ENCODE data around the gene IKBKE. TPM values are rescaled to one million over a fixed set of nuclear protein-coding genes. Genes with fewer than 3 reads are reported as not detected.
A peak's percentile ranks its signal among the peaks of the same experiment; 100 is the strongest.

The IKBKE gene
- total RNA-seq, 1 experiment from 2014 or later = 12.9 TPM

GRCh38 chr1:206466840-206467649 is 3.2 kb upstream of the IKBKE start:
- DNase-seq = no peak
- Histone ChIP-seq H3K9me3 (no peaks in the 10 kb centered on the region), H3K4me3 (no peak overlapping the region), H3K27me3 (no peaks in the 10 kb centered on the region), H3K36me3 (no peaks in the 10 kb centered on the region; the same call in 1 of the 2 replicates)

DNA sequence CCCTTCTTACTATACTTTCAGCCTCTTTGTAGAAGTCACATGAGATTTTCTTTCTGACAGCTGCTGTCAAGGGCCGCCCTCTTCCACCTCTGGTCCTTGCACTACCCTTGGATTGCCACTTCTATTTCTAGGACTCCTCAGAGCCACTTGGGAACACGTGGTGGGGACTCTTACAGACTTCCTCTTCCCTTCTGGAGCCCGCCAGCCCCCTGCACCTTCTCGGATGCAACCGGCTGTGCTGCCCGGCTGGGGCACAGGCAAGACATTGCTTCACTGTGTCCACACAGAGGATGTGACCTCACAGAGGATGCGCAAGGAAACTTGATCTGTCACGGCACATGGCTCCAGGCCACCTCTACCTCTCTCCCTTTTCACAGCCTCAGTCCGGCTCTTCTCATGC is 2.4 kb upstream of the IKBKE start:
- H3K9me3 ChIP-seq = no peaks in the 10 kb centered on the region
- no peak for DNase-seq
- no peak overlapping the region for H3K4me3 ChIP-seq

DNA sequence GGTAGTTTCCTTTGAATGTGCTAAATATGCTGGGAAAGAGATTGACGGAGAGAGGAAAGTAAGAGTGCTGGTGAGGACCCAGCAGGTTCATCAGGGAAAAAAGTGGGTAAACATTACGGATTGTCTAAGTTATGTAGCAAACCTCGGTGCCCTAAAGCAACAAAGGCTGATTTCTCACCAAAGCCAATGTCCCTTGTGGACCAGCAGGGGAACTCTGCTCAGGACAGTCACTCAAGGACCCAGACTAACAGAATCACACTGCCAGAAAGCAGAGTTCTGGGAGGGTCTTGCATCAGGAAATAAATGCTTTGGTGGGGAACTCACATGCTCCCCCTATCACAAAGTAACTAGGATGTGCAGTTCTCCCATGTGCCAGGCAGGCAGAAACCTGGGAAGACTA is 1.7 kb upstream of the IKBKE start:
- no peak overlapping the region for H3K4me3 ChIP-seq
- H3K36me3 ChIP-seq = no peaks in the 10 kb centered on the region; the same call in 1 of the 2 replicates
- no peaks in the 10 kb centered on the region for H3K9me3 ChIP-seq
- no peaks in the 10 kb centered on the region for H3K27me3 ChIP-seq
- DNase-seq = no peak

More for the DNA sequence above, 2.4 kb upstream of the IKBKE start:
- Histone ChIP-seq H3K27me3 (no peaks in the 10 kb centered on the region), H3K36me3 (no peaks in the 10 kb centered on the region; the same call in 1 of the 2 replicates)

DNA sequence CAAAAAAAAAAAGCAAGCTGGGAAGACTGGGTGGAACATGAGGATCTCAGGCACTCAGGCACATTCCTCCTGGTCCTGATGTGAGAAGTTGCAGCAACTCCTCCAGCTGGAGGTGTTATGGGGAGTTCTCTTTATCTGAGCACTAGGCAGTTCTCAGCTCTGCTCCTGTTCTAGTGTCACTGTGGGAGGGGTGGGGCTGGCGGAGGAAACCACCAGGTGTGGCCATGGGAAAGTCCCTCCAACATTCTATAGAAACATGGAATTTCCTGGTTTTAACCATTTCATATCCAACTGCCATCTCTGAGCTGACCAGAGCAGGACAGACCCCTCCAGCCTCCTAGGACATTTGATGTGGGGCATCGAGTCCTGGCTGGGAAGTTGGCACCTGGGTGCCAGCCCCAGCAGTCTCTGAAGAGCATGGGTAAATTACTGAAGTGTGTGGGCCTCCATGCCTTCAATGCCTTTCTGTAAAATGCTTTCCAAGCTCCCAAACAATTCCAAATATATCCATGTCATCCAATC is 804 bp upstream of the IKBKE start:
- DNase-seq = no peak
- H3K27me3 ChIP-seq = no peaks in the 10 kb centered on the region
- H3K4me3 ChIP-seq = 0 out of 2 replicates have a peak overlapping the region, but pooled peaks have one; percentile 69
- H3K36me3 ChIP-seq = no peaks in the 10 kb centered on the region
- H3K9me3 ChIP-seq = no peaks in the 10 kb centered on the region

- H3K27me3 ChIP-seq = no peaks in the 10 kb centered on the region
- peak overlapping the region; percentile 69 for H3K4me3 ChIP-seq
- peak; percentile 85 for DNase-seq
- no peaks in the 10 kb centered on the region for H3K9me3 ChIP-seq
- peaks cover 3% of the 10 kb centered on the region; the same call in 1 of the 2 replicates for H3K36me3 ChIP-seq
Observed at GRCh38 chr1:206470692-206471414, 577 bp downstream of the IKBKE start.

GRCh38 chr1:206471415-206471801 is 1.1 kb downstream of the IKBKE start:
- Histone ChIP-seq H3K9me3 (no peaks in the 10 kb centered on the region), H3K4me3 (peak overlapping the region; percentile 69), H3K27me3 (no peaks in the 10 kb centered on the region), H3K36me3 (peaks cover 3% of the 10 kb centered on the region; the same call in 1 of the 2 replicates)
- DNase-seq = no peak

- Histone ChIP-seq H3K36me3 (peaks cover 3% of the 10 kb centered on the region; the same call in 1 of the 2 replicates), H3K4me3 (no peak overlapping the region), H3K27me3 (no peaks in the 10 kb centered on the region), H3K9me3 (no peaks in the 10 kb centered on the region)
- DNase-seq = no peak
Observed at GRCh38 chr1:206472024-206472423, 1.7 kb downstream of the IKBKE start.

DNA sequence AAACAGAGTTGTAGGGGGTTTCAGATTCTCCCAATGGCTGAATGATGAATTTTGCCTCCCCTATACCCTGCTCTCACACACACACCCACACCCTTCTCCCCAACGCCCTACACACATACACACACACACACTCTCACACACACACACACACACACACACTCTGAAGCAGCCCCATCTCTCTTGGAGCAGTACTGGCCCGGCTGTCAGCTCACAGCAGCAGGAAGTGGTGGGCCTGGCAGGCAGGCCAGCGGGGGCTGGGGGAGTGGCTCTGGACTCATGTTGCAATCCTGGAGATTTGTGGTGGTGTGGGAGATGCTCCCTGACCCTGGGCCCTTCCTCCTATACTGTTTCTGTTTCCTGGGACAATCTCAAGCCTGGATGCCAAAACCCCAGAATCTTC is 2.2 kb downstream of the IKBKE start:
- Histone ChIP-seq H3K4me3 (no peak overlapping the region), H3K36me3 (peaks cover 3% of the 10 kb centered on the region; the same call in 1 of the 2 replicates), H3K9me3 (no peaks in the 10 kb centered on the region), H3K27me3 (no peaks in the 10 kb centered on the region)
- peak; percentile 63 for DNase-seq

DNA sequence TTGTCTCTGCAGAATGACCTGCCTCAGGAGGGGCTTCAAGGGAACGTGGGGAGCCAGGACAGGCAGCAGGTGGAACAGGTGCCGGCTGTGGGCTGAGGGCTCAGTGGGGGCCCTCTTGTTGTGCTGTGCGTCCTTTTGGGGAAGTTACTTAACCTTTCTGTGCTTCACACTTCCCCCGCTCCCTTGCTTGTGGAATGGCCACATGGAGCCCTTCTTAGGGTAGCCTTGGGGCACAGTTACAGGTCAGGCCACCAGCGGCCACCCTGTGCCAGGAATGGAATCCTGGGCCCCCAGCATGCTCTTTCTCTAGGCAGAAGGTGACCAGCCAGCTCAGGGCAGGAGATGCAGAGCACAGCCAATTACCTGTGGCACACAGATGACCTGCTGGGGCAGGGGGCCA is 2.6 kb downstream of the IKBKE start:
- no peaks in the 10 kb centered on the region for H3K9me3 ChIP-seq
- no peak overlapping the region for H3K4me3 ChIP-seq
- no peaks in the 10 kb centered on the region for H3K27me3 ChIP-seq
- DNase-seq = no peak
- H3K36me3 ChIP-seq = peaks cover 3% of the 10 kb centered on the region; the same call in 1 of the 2 replicates

GRCh38 chr1:206476058-206476457 is 5.8 kb downstream of the IKBKE start:
- no peak for DNase-seq
- Histone ChIP-seq H3K9me3 (no peaks in the 10 kb centered on the region), H3K36me3 (peaks cover 9% of the 10 kb centered on the region)

GRCh38 chr1:206476591-206476990 is 6.3 kb downstream of the IKBKE start:
- H3K36me3 ChIP-seq = peaks cover 9% of the 10 kb centered on the region
- no peaks in the 10 kb centered on the region for H3K27me3 ChIP-seq
- no peak overlapping the region for H3K4me3 ChIP-seq
- H3K9me3 ChIP-seq = no peaks in the 10 kb centered on the region
- no peak for DNase-seq

More at GRCh38 chr1:206476058-206476457, 5.8 kb downstream of the IKBKE start:
- Histone ChIP-seq H3K4me3 (no peak overlapping the region), H3K27me3 (no peaks in the 10 kb centered on the region)

- Histone ChIP-seq H3K27me3 (no peaks in the 10 kb centered on the region), H3K4me3 (no peak overlapping the region), H3K9me3 (no peaks in the 10 kb centered on the region), H3K36me3 (peaks cover 9% of the 10 kb centered on the region)
- no peak for DNase-seq
Observed at GRCh38 chr1:206477110-206477509, 6.8 kb downstream of the IKBKE start.

DNA sequence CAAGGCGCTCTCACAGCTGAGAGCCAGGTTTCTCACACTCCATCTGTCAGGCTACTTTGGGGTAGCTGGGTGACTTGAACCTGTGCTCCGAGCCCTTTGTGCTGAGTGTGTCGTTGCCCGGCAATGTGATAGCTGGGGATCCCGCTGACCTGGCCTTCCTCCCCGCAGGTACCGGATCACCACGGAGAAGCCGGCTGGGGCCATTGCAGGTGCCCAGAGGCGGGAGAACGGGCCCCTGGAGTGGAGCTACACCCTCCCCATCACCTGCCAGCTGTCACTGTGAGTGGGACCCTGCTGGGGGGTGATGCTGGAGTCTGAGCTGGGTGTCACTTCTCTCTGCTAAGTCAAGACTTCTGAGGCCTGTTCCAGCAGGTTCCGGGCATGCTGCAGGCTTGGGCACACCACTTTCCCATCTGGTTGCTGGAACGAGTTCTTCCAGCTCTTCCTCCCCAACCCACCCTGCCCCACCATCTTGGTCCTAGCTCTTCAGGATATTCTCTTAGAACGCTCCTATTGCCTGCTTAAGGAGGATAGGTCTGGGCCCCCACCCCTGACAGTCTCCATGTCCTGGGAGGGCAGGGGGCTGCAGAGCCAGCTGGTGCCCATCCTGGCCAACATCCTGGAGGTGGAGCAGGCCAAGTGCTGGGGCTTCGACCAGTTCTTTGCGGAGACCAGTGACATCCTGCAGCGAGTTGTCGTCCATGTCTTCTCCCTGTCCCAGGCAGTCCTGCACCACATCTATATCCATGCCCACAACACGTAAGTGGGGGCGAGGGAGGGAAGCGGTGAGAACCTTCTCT is 7.5 kb downstream of the IKBKE start:
- Histone ChIP-seq H3K9me3 (no peaks in the 10 kb centered on the region), H3K4me3 (no peak overlapping the region), H3K27me3 (no peaks in the 10 kb centered on the region), H3K36me3 (peaks cover 9% of the 10 kb centered on the region)
- DNase-seq = no peak

DNA sequence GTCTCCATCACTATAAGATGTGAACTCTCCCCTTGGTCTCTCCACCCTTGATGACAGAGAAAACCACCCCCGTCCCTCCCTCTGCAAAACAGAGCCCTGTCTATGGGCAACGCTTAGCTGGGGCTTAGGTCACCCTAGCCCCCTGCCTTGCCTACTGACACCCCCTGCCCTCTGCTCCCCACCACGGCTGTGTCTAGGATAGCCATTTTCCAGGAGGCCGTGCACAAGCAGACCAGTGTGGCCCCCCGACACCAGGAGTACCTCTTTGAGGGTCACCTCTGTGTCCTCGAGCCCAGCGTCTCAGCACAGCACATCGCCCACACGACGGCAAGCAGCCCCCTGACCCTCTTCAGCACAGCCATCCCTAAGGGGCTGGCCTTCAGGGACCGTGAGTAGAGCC is 8.5 kb downstream of the IKBKE start:
- H3K36me3 ChIP-seq = peaks cover 9% of the 10 kb centered on the region
- no peak for DNase-seq

GRCh38 chr1:206479183-206480125 is 9.2 kb downstream of the IKBKE start:
- Histone ChIP-seq H3K36me3 (peaks cover 9% of the 10 kb centered on the region), H3K27me3 (no peaks in the 10 kb centered on the region), H3K9me3 (no peaks in the 10 kb centered on the region), H3K4me3 (no peak overlapping the region)
- DNase-seq = peak; percentile 54

More for the DNA sequence above, 8.5 kb downstream of the IKBKE start:
- Histone ChIP-seq H3K9me3 (no peaks in the 10 kb centered on the region), H3K4me3 (no peak overlapping the region), H3K27me3 (no peaks in the 10 kb centered on the region)

DNA sequence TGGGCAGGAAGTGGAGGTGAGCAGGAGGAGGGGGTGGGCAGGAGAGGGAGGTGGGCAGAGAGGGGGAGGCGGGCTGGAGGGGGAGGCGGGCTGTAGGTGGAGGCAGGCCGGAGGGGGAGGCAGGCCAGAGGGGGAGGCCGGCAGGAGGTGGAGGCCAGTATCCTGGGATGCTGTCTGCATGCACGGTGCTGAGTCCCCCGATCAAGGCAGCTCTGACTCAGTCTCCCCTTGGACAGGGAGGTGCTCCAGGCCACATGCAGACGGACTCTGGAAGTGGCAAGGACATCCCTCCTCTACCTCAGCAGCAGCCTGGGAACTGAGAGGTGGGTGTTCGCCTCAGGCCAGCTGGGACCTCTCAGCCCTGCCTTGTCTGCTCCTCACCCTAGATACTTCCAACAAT is 9.9 kb downstream of the IKBKE start:
- H3K9me3 ChIP-seq = no peaks in the 10 kb centered on the region
- no peaks in the 10 kb centered on the region for H3K27me3 ChIP-seq
- H3K36me3 ChIP-seq = peaks cover 6% of the 10 kb centered on the region
- DNase-seq = no peak
- H3K4me3 ChIP-seq = no peak overlapping the region

Data from MG63 (cell line).